ENCODE data around the gene INPP1.

INPP1 gene

DNA sequence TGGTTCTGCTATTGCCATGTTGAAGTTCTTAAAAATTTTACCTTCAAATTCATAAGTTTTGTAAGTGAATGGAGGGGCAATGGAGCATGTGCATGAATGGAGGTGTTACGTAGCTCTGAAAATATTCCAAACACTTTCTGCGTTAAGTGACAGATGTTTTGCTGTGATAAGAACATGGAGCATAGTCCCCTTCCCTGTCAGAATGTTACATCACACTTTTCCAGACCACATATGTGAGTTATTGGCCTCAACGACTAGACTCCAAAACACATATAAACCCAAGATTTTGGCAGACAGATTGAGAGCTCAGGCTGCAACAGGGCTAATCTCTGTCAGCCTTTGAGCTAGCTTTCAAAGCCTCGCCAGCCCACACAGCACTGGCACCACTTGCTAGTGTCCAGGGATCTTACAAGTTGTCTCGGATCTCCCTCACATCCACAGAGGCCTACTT is 37.6 kb downstream of the INPP1 start:
- H3K4me3 ChIP-seq (ENCODE audit: low read depth, low read length), result no peak overlapping the region
- CTCF ChIA-PET, result interaction anchor here (1.2 kb wide), 1 partner anchor 9 kb away, joined by 3 read pairs; no protein-coding TSS in a partner anchor
- TF ChIP-seq, protein P1, sequence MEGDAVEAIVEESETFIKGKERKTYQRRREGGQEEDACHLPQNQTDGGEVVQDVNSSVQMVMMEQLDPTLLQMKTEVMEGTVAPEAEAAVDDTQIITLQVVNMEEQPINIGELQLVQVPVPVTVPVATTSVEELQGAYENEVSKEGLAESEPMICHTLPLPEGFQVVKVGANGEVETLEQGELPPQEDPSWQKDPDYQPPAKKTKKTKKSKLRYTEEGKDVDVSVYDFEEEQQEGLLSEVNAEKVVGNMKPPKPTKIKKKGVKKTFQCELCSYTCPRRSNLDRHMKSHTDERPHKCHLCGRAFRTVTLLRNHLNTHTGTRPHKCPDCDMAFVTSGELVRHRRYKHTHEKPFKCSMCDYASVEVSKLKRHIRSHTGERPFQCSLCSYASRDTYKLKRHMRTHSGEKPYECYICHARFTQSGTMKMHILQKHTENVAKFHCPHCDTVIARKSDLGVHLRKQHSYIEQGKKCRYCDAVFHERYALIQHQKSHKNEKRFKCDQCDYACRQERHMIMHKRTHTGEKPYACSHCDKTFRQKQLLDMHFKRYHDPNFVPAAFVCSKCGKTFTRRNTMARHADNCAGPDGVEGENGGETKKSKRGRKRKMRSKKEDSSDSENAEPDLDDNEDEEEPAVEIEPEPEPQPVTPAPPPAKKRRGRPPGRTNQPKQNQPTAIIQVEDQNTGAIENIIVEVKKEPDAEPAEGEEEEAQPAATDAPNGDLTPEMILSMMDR (IDR thresholded peaks at IDR 0.05; ENCODE audit: insufficient read depth, low read length, missing control alignments), result no peak
- no peak for DNase-seq (ENCODE audit: low read depth, low spot score)
- POLR2A ChIA-PET, result no interaction called here

DNA sequence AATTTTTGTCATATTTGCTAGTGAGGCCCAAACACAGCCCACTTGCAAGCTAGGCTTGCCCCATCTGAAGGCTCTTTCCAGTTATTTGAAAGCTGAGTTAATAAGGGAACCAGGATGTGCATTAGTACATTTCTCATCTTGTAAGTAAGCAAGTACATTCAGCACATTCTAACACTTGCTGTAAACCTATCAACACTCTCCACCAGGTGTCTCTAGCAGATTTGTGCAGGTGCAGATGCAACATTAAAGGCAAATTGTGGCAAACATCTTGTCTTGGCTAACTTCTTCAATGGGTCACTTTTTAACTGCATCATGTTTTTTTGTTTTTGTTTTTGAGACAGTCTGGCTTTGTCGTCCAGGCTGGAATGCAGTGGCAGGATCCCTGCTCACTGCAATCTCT is 39.5 kb downstream of the INPP1 start:
- TF ChIP-seq, protein P1 (IDR thresholded peaks at IDR 0.05; ENCODE audit: insufficient read depth, low read length, missing control alignments), result peak; percentile 26
- no peak for DNase-seq (ENCODE audit: low read depth, low spot score)
- POLR2A ChIA-PET, result no interaction called here
- CTCF ChIA-PET, result interaction anchor here (1.4 kb wide), 2 partner anchors 128 to 131 kb away, joined by 3 to 4 read pairs; no protein-coding TSS in a partner anchor
- H3K4me3 ChIP-seq (ENCODE audit: low read depth, low read length), result no peak overlapping the region

DNA sequence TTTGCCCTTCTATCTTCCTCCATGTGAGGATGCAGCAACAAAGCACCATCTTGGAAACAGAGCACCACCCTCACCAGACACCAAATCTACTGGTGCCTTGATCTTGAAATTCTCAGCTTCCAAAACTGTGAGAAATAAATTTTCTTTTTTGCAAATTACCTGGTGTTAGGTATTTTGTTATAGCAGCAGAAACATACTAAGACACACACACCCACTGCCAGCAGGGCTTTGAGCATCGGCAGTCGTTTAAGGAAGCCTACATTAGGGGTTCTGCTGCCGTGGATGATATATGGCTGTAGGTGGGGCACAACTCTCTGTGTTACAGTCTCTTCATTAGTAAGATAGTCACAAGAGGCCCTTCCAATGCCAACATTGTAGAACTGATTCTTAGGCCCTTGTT is 44.0 kb downstream of the INPP1 start:
- TF ChIP-seq, protein P1 (IDR thresholded peaks at IDR 0.05; ENCODE audit: insufficient read depth, low read length, missing control alignments), result no peak
- no peak overlapping the region for H3K4me3 ChIP-seq (ENCODE audit: low read depth, low read length)
- DNase-seq (ENCODE audit: low read depth, low spot score), result no peak
- ChIA-PET CTCF (no interaction called here), POLR2A (no interaction called here)

DNA sequence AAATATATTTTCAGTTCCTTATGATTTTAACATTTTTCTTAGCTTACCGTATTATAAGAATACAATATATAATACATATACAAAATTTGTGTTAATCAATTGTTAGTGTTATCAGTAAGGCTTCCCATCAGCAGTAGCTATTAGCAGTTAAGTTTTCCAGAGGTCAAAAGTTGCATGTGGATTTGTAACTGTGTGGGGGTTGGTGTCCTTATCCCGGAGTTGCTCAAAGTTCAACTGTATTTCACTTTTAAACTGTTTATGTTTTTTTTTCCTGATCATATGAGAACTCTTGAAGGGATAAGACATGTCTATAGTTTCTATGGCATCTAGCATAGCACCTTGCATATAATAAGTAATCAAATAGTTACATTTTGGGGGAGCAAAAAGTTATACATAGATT is 52.9 kb downstream of the INPP1 start:
- CTCF ChIA-PET, result no interaction called here
- no peak overlapping the region for H3K4me3 ChIP-seq (ENCODE audit: low read depth, low read length)
- POLR2A ChIA-PET, result no interaction called here
- DNase-seq (ENCODE audit: low read depth, low spot score), result no peak
- TF ChIP-seq, protein P1 (IDR thresholded peaks at IDR 0.05; ENCODE audit: insufficient read depth, low read length, missing control alignments), result no peak

DNA sequence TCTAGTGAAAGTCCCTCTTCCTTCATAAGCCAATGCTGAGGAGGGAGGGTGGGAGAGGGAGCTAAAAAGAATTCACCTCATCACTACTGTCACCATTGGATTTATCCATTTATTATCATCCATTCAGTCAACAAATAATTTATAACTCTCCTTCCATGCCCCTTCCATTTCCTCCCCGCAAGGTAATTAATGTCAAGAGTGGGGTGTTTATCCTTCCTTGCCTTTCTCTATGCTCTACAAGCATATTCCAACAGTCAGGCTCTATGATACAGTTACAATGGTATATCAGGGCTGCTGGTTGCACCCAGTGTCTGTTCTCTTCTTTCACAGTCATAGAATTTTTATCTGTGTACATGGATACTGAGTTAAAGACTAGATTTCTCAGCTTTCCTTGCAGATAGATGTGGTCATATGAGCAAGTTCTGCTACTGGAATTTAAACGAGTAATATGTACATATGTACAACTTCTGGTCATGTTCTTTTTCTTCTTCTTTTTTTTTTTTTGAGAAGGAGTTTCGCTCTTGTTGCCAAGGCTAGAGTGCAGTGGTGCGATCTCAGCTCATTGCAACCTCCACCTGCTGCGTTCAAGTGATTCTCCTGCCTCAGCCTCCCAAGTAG is 59.7 kb downstream of the INPP1 start:
- no peak overlapping the region for H3K4me3 ChIP-seq (ENCODE audit: low read depth, low read length)
- POLR2A ChIA-PET, result no interaction called here
- TF ChIP-seq, protein P1 (IDR thresholded peaks at IDR 0.05; ENCODE audit: insufficient read depth, low read length, missing control alignments), result no peak
- CTCF ChIA-PET, result no interaction called here
- DNase-seq (ENCODE audit: low read depth, low spot score), result no peak

DNA sequence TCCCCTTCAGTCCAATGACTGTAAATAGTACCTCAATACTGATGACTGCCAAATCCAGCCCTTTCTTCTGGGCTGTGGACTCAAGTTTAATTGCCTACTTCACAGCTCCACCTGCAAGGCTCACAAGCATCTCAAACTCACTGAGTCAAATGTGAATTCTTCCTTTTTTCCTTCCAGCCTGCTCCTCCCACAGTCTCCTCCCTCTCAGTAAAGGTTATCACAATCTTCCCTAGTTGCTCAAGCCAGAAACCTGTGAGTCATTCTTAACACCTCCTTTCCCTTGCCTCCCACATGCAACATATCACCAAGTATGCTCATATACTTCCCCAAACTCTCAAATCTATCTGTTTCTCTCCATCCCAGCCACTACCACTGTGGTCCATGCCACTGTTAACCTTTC is 61.1 kb downstream of the INPP1 start:
- H3K4me3 ChIP-seq (ENCODE audit: low read depth, low read length), result no peak overlapping the region
- ChIA-PET CTCF (interaction anchor here (1.7 kb wide), 1 partner anchor 10 kb away, joined by 3 read pairs; no protein-coding TSS in a partner anchor), POLR2A (no interaction called here)
- DNase-seq (ENCODE audit: low read depth, low spot score), result peak; percentile 1
- TF ChIP-seq, protein P1 (IDR thresholded peaks at IDR 0.05; ENCODE audit: insufficient read depth, low read length, missing control alignments), result no peak

Measured in AG04449 (cell line).